ENCODE results near the gene PMPCB.

The PMPCB gene

DNA sequence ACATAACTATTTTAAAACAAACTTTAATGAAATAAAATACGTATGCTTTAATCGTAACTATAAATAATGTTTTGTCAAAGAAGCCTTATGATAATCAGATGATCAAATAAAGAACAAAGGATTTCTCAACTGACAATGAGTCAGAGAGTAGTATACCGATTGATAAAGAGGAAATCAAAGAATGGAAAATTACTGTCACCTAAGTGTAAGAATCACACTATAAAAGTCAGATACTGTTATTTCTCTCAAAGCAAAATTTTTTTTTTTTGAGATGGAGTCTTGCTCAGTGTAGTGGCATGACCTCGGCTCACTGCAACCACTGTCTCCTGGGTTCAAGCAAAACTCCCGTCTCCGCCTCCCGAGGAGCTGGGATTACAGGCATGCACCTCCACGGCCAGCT is 28.5 kb downstream of the PMPCB start:
- no peak for DNase-seq (ENCODE audit: low read depth in 2 of 2)

DNA sequence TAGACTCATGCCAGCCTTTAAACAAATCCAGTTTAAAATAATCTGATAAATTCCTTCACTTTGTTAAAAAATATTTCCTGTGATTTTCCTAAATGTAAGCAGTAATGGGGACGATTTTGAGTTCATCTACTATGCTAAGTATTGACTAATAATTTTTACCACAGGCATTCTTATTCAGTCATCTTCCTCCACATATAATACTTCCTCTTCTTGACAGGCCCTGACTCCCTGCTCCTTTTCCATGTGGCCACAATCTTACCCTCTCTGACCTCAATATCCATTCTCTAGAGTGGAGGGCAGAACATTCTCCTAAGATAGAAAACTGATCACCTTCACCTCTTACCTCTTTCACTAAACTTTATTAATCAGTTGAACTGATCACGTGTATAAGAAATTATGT is 39.5 kb downstream of the PMPCB start:
- no peak for DNase-seq (ENCODE audit: low read depth in 2 of 2)

DNA sequence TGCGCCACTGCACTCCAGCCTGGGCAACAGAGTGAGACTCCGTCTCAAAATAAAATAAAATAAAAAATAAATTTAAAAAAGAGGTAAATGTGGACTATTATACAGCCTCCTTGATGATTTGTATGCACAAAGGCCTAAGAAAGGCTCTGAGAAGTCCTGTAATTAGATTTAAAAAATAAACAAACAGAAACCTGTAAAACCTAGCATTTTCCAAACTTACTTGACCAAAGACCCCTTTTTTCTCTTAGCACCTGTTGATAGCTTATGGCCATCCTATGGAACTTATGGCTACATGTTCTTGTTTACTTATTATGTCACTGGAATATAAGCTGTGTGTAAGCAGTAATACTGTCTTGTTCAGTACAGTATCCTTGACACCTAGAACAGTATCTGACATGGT is 41.6 kb downstream of the PMPCB start:
- no peak for DNase-seq (ENCODE audit: low read depth in 2 of 2)

DNA sequence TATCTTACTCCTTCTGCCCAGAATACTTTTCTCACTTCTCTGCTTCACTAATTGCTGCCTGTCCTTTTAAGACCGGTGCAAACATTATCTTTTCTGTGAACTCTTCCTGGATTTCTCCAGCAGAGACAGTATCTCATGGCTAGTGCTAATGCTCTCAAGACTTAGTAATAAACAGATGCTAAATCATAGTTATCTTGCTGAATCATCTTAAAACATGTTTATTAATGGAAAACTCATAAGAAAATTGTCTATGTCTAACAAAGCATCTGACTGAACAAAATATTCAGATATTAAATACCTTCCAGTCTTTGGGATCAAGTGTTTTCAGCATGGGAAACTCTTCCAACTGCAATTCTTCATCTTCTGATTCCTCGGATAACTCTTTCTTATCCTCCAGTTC is 44.2 kb downstream of the PMPCB start:
- no peak for DNase-seq (ENCODE audit: low read depth in 2 of 2)

DNA sequence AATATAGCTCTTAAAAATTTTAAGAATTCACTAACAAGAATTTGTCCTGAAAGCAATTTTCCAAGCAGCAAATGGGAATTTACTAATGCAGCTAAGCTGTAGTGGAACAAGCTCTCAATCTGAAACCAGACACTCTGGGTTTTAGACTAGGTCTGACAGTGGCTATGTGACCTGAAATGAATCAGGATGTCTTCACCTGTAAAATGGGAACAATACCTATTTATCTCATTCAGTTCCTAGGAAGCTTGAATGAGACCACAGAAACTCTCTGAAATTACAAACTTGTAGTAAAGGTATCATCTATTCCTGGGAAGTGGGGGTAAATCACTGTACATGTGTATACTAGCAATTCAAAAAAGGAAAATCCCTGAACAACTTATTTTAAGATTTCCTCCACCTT is 46.1 kb downstream of the PMPCB start:
- DNase-seq (ENCODE audit: low read depth in 2 of 2), result no peak

DNA sequence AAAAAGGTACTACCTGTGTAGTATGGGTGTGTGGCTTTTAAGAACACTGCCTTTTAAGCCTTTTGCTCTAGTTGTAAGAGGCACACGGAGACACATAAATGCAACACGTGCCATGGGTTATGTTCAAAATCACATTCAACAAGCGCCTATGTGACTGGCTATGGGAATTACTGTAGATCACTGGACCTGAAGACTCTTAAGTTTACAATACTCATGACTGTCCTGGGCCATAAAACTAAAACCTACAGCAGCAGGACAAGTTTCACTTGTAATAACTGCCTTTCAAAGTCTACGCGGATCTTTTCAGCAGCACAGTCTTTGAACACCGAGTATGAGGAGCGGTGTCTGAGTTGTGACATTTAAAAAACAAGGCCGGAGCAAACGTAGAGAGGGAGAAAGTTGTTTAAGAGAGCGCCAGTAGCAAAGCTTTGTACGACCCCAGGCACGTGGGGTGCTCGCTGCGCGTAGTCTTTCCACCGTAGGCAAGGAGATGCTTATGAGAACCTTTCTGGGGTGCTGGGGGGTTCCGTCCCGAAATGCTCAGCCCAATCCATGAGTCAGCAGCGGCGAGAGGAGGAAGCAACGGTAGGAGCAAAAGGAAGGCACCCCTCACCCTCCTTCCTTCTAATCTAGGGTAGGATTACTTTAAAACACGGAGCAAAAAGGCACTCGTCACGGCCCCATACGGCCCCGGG is 46.7 kb downstream of the PMPCB start:
- peak; percentile 22 to 28 for DNase-seq (ENCODE audit: low read depth in 2 of 2)

DNA sequence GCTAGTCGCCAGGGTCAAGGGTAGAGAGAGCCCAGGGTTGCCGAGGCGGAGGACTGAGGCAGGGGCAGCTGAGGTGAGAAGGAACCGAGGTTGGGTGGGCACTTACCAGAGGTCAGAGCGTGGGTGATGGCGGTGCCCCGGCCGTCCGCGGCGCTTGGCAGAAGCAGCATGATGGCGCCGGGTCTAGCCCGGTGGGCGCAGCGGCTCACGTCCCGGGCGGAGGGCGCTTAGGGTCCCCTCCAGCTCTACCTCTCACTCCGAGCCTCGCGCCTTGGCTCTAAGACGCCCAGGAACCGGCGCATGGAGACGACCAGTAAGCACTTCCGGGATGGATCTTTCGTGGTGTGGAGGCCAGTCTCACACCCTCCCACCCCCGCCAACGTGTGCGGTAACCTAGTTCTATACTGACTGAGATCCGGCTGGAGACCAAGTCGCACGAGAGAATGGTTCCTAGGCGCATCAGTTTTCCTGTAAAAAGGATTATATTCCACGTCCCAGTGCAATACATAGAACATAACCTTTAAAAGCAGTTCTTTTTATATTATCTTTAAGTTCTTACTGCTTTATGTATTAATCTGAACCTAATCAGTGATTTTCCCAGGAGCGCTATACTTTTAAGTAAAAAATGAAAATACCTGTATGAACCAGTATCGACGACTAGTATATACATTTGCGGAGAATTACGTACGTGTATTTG is 47.4 kb downstream of the PMPCB start, which contains the start of gene DNAJC2:
Gene DNAJC2 (minus strand): TSS at position 315 of the 697 bp plus-strand sequence. CDS start 145 bp downstream, at position 170.
- DNase-seq (ENCODE audit: low read depth in 2 of 2), result peak; percentile 72 to 75

DNA sequence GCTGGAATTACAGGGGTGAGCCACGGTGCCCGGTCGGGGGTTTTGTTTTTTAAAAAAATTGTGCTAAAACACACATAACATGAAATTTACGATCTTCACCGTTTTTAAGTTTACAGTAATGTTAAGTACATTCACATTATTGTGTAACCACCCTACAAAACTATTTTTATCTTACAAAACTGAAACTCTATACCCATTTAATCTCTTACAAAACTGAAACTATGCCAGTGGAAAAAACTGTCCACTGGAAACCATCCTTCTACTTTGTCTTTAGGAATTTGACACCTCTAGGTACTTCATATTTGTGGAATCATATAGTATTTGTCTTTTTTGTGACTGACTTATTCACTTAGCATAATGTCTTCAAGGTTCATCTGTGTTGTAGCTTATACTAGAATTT is 49.2 kb downstream of the PMPCB start:
- DNase-seq (ENCODE audit: low read depth in 2 of 2), result no peak

DNA sequence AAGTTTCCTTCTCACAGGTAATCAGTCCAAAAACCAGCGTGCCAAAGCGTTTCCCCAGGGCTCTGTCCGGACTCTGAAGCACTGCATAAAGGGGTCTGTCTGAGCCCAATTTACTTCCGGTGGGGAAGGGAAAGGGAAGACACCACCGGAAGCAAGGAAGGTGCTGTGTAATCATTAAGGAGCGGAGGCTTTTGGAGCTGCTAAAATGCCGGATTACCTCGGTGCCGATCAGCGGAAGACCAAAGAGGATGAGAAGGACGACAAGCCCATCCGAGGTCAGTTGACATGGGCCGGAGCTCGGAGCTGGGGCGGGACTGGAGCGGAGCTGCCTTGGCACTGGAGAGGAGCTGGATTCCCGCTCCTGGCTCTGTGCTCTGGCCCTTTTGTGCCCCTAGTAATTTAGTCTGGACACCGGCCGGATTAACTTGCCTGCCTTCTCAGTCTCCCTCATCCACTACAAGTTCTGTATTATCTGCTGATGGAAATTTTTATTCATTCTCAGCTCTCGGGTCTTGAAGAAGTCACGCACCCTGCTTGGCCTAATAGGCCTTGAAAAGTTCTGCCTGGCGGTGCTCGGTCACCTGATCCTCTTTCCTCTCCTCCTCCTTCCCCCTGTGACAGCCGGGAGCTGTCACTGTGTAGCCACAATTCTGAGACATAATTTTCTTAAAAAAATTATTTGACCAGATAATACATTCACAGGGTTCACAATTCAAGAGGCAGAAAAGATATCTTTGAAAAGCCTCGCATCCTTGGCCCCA is 50.5 kb downstream of the PMPCB start, which contains the start of gene PSMC2:
Gene PSMC2 (plus strand): TSS at position 137 of the 761 bp plus-strand sequence. CDS start 69 bp downstream, at position 206.
- peak; percentile 48 to 69 for DNase-seq (ENCODE audit: low read depth in 2 of 2)

DNA sequence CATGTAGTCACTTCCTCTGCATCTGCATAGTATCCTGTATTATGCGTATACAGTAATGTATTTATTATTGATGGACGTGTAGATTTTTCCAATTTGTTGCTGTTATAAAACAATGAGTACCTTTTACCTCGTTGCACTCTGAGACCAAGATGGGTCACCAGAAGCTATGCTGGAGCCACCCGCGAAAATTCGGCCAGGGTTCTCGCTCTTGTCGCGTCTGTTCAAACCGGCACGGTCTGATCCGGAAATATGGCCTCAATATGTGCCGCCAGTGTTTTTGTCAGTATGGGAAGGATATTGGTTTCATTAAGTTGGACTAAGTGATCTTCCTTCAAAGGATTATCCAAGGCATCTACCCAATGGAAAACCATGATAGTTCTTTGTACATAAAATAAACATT is 51.2 kb downstream of the PMPCB start:
- DNase-seq (ENCODE audit: low read depth in 2 of 2), result no peak

DNA sequence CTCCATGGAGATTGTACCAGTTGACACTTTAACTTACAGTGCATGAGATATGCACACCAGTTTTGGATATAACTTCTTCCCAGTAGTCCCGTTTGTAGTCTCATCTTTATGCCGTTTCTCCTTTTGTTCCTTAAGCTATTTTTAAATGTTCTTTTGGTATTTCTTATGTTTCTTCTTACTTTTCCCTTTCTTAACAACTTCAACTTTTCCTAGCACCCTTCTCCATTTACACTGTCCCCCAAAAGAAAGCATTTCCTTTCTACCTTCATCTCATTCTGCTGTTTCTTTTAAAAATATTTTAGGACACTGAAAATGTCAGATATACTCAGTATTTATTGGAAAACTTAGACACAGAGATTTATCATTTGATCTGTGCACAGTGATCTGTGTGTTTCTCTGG is 51.7 kb downstream of the PMPCB start:
- DNase-seq (ENCODE audit: low read depth in 2 of 2), result no peak

DNA sequence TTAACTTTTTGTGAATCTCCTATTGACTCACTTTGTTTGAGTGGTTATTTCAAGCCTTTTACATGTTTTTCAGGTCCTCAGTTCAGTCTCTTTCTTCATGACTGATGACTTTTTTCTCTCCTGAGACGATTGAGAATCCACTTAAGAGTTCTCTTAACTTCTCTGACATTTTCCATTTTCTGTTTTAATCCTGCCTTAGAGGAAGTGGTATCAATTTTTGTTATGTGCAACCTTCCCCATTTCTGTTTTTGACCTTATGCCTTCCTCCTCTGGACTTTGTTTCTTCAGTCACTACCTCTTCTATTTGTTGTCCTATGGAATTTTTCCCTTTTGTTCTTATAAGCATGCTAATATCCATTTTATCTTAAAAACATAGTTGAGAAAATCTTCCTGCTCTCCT is 52.6 kb downstream of the PMPCB start:
- no peak for DNase-seq (ENCODE audit: low read depth in 2 of 2)
